ENCODE measurements around the gene ENAH.
"Not testable (repeated sequence)": the region's sequence is repeated elsewhere in the genome, so short reads cannot be mapped to it uniquely, and the experiment has no call there.

Gene ENAH

GRCh38 chr1:225674381-225674780, 21.5 kb upstream of the ENAH start:
- no peak for DNase-seq

- no peak for DNase-seq
Observed at GRCh38 chr1:225670806-225671733, 18.1 kb upstream of the ENAH start.

GRCh38 chr1:225670356-225670755, 17.4 kb upstream of the ENAH start:
- no peak for DNase-seq

- no peak for DNase-seq
Observed at GRCh38 chr1:225668222-225668621, 15.3 kb upstream of the ENAH start.

GRCh38 chr1:225667362-225667761, 14.4 kb upstream of the ENAH start:
- DNase-seq = no peak

- DNase-seq = no peak
Observed at GRCh38 chr1:225666495-225666894, 13.6 kb upstream of the ENAH start.

DNA sequence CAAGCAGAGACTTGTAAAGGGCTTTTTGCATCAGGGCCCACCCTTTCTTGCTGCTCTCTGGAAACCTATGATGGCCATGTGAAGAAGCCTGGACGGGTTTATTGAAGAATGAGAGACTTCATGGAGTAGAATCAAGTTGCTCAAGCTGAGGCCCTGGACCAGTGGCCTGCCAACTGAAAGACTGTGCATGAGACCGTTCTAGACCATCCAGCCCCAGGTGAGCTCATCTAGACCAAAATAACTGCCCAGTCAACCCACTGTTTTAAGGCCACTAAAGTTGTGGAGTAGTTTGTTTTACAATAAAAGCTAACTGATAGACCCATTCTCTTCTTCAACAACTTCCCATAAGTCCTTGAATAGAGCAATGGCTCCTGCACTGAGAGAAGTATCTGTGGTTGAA, 11.8 kb upstream of the ENAH start:
- DNase-seq = no peak

DNA sequence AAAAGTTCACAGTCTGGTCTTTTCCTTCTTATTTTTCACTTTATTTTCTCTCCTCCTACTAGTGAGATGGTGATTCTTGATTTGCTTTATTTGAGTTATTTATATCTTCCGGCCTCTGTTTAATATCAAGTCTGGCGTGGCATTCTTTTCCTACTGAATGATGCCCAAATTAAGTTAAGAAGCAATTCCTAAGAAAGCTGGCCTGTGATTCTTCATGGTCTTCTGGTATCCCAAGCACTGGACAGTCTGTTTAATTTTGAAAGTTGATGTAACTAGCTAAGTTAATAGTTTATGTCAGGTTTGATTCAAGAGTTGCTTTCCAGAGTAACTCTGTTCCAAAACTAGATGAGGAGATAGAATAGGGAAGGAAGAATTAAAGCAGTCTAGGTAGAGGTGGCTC, 9.2 kb upstream of the ENAH start:
- no peak for DNase-seq

- DNase-seq = peak in 3 of 4 experiments; percentile 14 to 43 (median 37)
Observed at GRCh38 chr1:225660544-225660946, 7.6 kb upstream of the ENAH start.

GRCh38 chr1:225658041-225658440, 5.1 kb upstream of the ENAH start:
- no peak for DNase-seq

- DNase-seq = peak in 3 of 4 experiments; percentile 10 to 37 (median 36)
Observed at GRCh38 chr1:225657462-225657989, 4.6 kb upstream of the ENAH start.

DNA sequence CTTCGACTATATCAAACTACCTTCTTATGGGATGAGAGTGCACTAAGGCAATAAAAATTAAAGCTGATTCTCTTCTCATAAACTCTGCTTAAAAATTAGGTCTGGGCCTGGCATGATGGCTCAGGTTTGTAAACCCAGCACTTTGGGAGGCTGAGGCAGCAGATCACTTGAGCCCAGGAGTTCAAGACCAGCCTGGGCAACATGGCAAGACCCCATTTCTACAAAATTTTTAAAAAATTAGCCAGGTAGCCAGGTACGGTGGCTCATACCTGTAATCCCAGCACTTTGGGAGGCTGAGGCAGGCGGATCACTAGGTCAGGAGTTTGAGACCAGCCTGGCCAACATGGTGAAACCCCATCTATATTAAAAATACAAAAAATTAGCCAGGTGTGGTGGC, 3.3 kb upstream of the ENAH start:
- not testable (repeated sequence) for DNase-seq

DNA sequence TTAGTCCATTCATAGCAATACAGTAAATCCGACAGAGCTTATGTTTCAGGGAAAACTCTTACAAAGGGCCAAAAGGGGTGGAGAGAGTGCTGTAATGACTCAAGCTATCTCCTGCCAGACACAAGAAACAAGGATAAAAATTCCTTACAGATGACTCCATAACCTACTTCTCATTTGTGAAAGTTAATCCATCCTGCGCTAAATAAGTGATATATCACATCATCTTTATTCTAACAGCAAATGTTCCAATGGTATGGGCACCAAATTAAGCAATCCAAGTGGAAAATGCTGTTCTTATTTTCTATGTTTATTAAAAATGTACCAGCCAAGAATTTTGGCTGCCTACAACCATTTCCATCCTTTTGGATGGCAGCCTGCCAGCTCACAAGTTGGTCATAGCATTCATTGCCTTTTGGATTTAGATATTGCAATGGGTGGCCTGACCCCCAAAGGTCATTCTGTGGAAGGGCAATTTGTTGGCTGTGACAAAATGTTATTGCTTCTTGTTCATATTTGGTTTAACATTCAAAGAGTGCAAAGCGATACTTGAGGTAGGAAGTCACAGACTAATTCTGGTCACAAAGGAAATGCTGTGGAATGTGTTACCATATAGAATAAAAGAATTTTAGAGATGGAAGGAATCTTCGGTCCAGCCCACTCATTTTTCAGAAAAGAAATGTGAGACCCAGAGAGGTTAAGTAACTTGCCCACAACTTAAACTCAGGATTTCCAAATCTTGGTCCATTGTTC, 2.8 kb upstream of the ENAH start:
- peak in 3 of 4 experiments; percentile 22 to 36 (median 32) for DNase-seq

GRCh38 chr1:225654688-225655508, 2.0 kb upstream of the ENAH start:
- no peak for DNase-seq

- no peak for DNase-seq
Observed at GRCh38 chr1:225654277-225654597, 1.3 kb upstream of the ENAH start.

- peak; percentile 53 to 70 (median 58) for DNase-seq
Observed at GRCh38 chr1:225653463-225654276, 747 bp upstream of the ENAH start.

DNA sequence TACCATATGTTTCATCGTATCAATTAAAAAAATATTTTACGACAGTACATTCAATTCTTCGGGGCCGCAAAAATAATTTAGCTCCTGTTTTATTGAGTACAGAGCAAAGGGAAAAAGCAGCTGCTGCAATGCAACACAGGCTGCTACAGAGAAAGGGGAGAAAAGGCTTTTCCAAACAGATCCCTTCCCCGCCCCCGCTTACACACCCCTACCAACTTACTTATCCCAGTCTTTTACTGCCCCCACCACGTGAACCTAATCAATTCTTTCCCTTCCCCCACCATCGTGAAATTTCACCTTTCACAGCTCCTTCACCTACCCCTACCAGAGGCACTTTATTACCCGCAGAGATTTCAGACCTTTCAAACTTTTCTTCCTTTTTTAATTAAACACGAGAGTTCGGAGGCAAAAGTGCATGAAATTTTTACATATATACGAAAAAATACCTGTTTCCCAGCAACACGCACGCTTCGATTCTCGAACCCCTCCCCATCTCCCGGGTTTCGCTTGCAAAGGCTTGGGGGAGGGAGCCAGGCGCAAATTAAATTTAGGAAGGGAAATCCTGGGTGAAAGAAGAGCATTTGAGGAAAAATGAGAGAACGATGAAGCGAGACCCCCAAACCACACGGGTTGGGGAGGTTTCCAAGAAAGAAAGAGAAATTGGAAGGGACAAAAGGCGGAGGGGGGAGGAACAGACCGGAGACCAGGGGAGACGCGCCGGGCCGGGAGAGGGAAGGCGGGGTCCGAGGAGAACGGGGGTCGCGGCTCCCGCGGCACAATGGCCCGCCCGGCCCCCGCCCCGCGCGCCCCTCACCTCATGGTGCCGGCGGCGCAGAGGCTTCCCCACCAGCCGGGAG, 823 bp downstream of the ENAH start:
- peak in 1 of 4 experiments; percentile 4 for DNase-seq

DNA sequence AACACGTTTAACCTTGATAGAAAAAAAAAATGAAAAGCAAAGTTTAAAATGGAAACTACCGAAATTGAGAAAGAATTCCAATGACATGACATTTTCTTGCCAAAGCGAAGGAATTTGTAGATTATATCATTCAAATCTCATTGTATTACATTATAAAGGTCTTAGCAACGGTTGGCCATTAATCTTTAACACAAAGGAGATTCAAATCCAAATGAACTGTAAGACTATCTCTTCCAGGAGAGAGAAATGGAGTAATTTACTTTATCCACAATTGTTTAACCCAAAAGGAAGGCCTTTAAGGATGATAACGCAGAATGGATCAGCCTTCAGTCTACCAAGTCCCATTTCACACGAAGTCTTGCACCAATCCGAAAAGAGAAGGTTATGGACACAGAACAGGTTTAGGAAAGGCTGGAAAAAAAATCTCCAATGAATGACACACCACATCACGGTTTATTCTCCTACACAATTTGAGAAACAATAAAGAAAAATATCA, 1.5 kb downstream of the ENAH start:
- no peak for DNase-seq

DNA sequence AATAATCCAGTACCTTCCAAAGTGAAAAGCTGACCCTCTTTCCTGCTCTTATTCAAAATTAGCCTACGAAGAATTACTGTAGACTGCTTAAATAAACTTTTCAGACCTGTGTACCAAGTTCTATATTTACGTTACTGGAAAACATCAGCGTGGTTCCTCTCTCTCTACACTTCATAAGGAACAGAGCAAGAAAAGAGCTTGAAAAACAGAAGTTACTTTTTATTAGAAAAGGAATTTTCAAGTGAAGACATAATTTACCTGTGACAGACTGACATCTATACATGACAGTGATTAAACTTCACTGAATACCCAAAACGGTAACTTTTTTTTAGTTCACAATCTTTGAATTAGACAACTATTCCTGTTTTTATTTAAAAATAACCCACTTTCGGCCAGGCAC, 2.7 kb downstream of the ENAH start:
- DNase-seq = no peak

DNA sequence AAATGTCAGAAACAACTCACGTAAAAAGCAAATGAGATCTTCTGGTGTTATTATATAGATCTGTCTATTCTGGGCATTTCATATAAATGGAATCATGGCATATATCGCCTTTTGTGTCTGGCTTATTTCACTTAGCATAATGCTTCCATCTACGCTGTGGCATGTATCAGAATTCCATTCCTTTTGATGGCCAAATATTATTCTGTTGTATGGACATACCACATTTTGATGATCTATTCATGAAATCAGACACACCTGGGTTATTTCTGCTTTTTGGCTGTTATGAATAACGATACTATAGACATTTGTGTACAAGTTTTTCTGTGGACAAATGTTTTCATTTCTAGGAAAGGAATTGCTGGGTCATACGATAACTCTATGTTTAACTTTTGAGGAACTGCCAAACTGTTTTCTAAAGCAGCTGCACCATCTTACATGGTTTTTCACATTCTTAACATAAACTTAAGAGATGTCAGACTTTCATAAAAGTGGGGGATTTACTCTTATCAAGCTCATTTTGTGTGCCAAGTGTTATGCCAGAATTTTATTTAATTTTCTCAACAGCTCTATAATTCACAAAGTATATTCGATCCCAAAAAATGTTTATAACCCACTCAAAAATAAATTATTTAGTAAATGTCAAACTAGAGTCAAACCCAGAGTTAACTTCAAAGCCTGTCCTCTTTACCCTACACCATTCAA, 7.6 kb downstream of the ENAH start:
- DNase-seq = no peak
